ENCODE measurements around the gene KLHL22.

- TF ChIP-seq SIN3A (IDR thresholded peaks at IDR 0.05; ENCODE audit: borderline replicate concordance, insufficient read depth, low read depth, low read length) (no peak), CTCF (IDR thresholded peaks at IDR 0.05) (no peak)
Observed at GRCh38 chr22:20458530-20459151, 37.0 kb downstream of the KLHL22 start.

Data from Panc1 (cell line).